Measurements from ENCODE around the gene EXD1.

- TF ChIP-seq, protein P1, sequence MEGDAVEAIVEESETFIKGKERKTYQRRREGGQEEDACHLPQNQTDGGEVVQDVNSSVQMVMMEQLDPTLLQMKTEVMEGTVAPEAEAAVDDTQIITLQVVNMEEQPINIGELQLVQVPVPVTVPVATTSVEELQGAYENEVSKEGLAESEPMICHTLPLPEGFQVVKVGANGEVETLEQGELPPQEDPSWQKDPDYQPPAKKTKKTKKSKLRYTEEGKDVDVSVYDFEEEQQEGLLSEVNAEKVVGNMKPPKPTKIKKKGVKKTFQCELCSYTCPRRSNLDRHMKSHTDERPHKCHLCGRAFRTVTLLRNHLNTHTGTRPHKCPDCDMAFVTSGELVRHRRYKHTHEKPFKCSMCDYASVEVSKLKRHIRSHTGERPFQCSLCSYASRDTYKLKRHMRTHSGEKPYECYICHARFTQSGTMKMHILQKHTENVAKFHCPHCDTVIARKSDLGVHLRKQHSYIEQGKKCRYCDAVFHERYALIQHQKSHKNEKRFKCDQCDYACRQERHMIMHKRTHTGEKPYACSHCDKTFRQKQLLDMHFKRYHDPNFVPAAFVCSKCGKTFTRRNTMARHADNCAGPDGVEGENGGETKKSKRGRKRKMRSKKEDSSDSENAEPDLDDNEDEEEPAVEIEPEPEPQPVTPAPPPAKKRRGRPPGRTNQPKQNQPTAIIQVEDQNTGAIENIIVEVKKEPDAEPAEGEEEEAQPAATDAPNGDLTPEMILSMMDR (IDR thresholded peaks at IDR 0.05; ENCODE audit: borderline replicate concordance, extremely low read depth, low read length, poor library complexity, severe bottlenecking) = no peak
- no peak for TF ChIP-seq EZH2 (IDR thresholded peaks at IDR 0.05; ENCODE audit: borderline replicate concordance, low read depth, low read length, severe bottlenecking)
Observed at GRCh38 chr15:41256103-41256502, 25.5 kb upstream of the EXD1 start.

Measured in DND-41 (cell line).